Measurements from ENCODE around the gene POR. TPM values are rescaled to one million over a fixed set of nuclear protein-coding genes. Genes with fewer than 3 reads are reported as not detected.
"Not testable (repeated sequence)": the region's sequence is repeated elsewhere in the genome, so short reads cannot be mapped to it uniquely, and the experiment has no call there.

POR gene
- polyA plus RNA-seq, 1 donor from 2014 or later = 50.2 TPM

GRCh38 chr7:75892634-75893272, 22.2 kb upstream of the POR start:
- Mint-ChIP-seq H3K27ac (no peak overlapping the region), H3K36me3 (peaks cover 2% of the 10 kb centered on the region), H3K4me1 (no peaks in the 10 kb centered on the region), H3K27me3 (no peaks in the 10 kb centered on the region), H3K4me3 (no peak overlapping the region), H3K9me3 (no peaks in the 10 kb centered on the region)

GRCh38 chr7:75896803-75897327, 18.1 kb upstream of the POR start:
- Mint-ChIP-seq H3K27me3 (no peaks in the 10 kb centered on the region), H3K4me1 (no peaks in the 10 kb centered on the region), H3K36me3 (no peaks in the 10 kb centered on the region), H3K4me3 (no peak overlapping the region), H3K27ac (no peak overlapping the region), H3K9me3 (no peaks in the 10 kb centered on the region)

GRCh38 chr7:75900617-75901315, 14.2 kb upstream of the POR start:
- Mint-ChIP-seq H3K27ac (no peak overlapping the region), H3K27me3 (no peaks in the 10 kb centered on the region), H3K36me3 (no peaks in the 10 kb centered on the region), H3K4me1 (no peaks in the 10 kb centered on the region), H3K4me3 (no peak overlapping the region), H3K9me3 (no peaks in the 10 kb centered on the region)

- H3K4me3 Mint-ChIP-seq = no peak overlapping the region
- H3K27ac Mint-ChIP-seq = no peak overlapping the region
Measured at GRCh38 chr7:75905785-75906604, 9.0 kb upstream of the POR start.

GRCh38 chr7:75906991-75907667, 7.8 kb upstream of the POR start:
- Mint-ChIP-seq H3K27me3 (peaks cover 3% of the 10 kb centered on the region), H3K27ac (no peak overlapping the region), H3K4me1 (no peaks in the 10 kb centered on the region), H3K9me3 (no peaks in the 10 kb centered on the region), H3K36me3 (no peaks in the 10 kb centered on the region), H3K4me3 (no peak overlapping the region)

More at GRCh38 chr7:75905785-75906604, 9.0 kb upstream of the POR start:
- H3K9me3 Mint-ChIP-seq = no peaks in the 10 kb centered on the region
- no peaks in the 10 kb centered on the region for H3K36me3 Mint-ChIP-seq
- H3K27me3 Mint-ChIP-seq = peaks cover 3% of the 10 kb centered on the region
- no peaks in the 10 kb centered on the region for H3K4me1 Mint-ChIP-seq

- not testable (repeated sequence) for H3K9me3 Mint-ChIP-seq, H3K27ac Mint-ChIP-seq, H3K4me3 Mint-ChIP-seq, H3K4me1 Mint-ChIP-seq, H3K27me3 Mint-ChIP-seq, H3K36me3 Mint-ChIP-seq
Measured at GRCh38 chr7:75907668-75908039, 7.3 kb upstream of the POR start.

GRCh38 chr7:75909521-75910132, 5.3 kb upstream of the POR start:
- Mint-ChIP-seq H3K36me3 (no peaks in the 10 kb centered on the region), H3K4me3 (peak overlapping the region in 1 of 4 donors; percentile 43), H3K27me3 (peaks cover 3% of the 10 kb centered on the region), H3K9me3 (no peaks in the 10 kb centered on the region), H3K4me1 (peaks cover 5 to 8% (median 6%) of the 10 kb centered on the region in 3 donors), H3K27ac (no peak overlapping the region)

GRCh38 chr7:75911186-75911585, 3.8 kb upstream of the POR start:
- not testable (repeated sequence) for H3K36me3 Mint-ChIP-seq, H3K27me3 Mint-ChIP-seq, H3K9me3 Mint-ChIP-seq, H3K4me3 Mint-ChIP-seq, H3K27ac Mint-ChIP-seq
- peaks cover 5 to 14% (median 11%) of the 10 kb centered on the region in 3 donors for H3K4me1 Mint-ChIP-seq

- H3K36me3 Mint-ChIP-seq = no peaks in the 10 kb centered on the region
Measured at GRCh38 chr7:75913437-75913836, 1.5 kb upstream of the POR start.

GRCh38 chr7:75914169-75914654, 743 bp upstream of the POR start:
- peak overlapping the region; percentile 95 to 98 (median 97) for H3K27ac Mint-ChIP-seq
- H3K9me3 Mint-ChIP-seq = peaks cover 0 to 3% (median 0%) of the 10 kb centered on the region in 3 donors
- no peaks in the 10 kb centered on the region for H3K36me3 Mint-ChIP-seq
- peak overlapping the region; percentile 94 to 98 (median 95) for H3K4me3 Mint-ChIP-seq
- H3K4me1 Mint-ChIP-seq = peaks cover 14 to 21% (median 17%) of the 10 kb centered on the region in 3 donors
- H3K27me3 Mint-ChIP-seq = no peaks in the 10 kb centered on the region

More at GRCh38 chr7:75913437-75913836, 1.5 kb upstream of the POR start:
- Mint-ChIP-seq H3K27ac (peak overlapping the region in 2 of 3 donors; percentile 95 to 98), H3K9me3 (peaks cover 0 to under 1% (median 0%) of the 10 kb centered on the region in 3 donors), H3K27me3 (peaks cover 3% of the 10 kb centered on the region), H3K4me3 (peak overlapping the region in 3 of 4 donors; percentile 94 to 98 (median 95)), H3K4me1 (peaks cover 12 to 17% (median 14%) of the 10 kb centered on the region in 3 donors)

- Mint-ChIP-seq H3K27ac (peak overlapping the region; percentile 70 to 95 (median 73)), H3K9me3 (peaks cover 0 to 3% (median 0%) of the 10 kb centered on the region in 3 donors), H3K4me1 (peaks cover 14 to 21% (median 21%) of the 10 kb centered on the region in 3 donors), H3K4me3 (peak overlapping the region; percentile 94 to 98 (median 95)), H3K36me3 (no peaks in the 10 kb centered on the region), H3K27me3 (no peaks in the 10 kb centered on the region)
Measured at GRCh38 chr7:75915416-75916156, 631 bp downstream of the POR start.

- Mint-ChIP-seq H3K9me3 (peaks cover 0 to 3% (median 0%) of the 10 kb centered on the region in 3 donors), H3K4me1 (peaks cover 14 to 23% (median 21%) of the 10 kb centered on the region in 3 donors), H3K27me3 (no peaks in the 10 kb centered on the region), H3K36me3 (no peaks in the 10 kb centered on the region), H3K27ac (peak overlapping the region in 2 of 3 donors; percentile 70 to 95), H3K4me3 (peak overlapping the region; percentile 94 to 98 (median 95))
Measured at GRCh38 chr7:75916259-75916658, 1.3 kb downstream of the POR start.

Measured in IgD-negative memory B cell (primary cell).